Stimulated activated CD8-positive, alpha-beta memory T cell treated with anti-CD3 and anti-CD28 coated beads, Interleukin-4, amount 100 ng/mL, for 1 hour (primary cell): ENCODE data around the gene LRP11.
"Not testable (repeated sequence)": the region's sequence is repeated elsewhere in the genome, so short reads cannot be mapped to it uniquely, and the experiment has no call there.

ENCODE experiments used
- DNase-seq, 2 donors: peaks; one replicate each; pipeline ENCODE4 v3.0.0-alpha.2; 2020; ENCODE audit warnings: low read depth in 2 of 2, low spot score in 1 of 2

Gene LRP11

DNA sequence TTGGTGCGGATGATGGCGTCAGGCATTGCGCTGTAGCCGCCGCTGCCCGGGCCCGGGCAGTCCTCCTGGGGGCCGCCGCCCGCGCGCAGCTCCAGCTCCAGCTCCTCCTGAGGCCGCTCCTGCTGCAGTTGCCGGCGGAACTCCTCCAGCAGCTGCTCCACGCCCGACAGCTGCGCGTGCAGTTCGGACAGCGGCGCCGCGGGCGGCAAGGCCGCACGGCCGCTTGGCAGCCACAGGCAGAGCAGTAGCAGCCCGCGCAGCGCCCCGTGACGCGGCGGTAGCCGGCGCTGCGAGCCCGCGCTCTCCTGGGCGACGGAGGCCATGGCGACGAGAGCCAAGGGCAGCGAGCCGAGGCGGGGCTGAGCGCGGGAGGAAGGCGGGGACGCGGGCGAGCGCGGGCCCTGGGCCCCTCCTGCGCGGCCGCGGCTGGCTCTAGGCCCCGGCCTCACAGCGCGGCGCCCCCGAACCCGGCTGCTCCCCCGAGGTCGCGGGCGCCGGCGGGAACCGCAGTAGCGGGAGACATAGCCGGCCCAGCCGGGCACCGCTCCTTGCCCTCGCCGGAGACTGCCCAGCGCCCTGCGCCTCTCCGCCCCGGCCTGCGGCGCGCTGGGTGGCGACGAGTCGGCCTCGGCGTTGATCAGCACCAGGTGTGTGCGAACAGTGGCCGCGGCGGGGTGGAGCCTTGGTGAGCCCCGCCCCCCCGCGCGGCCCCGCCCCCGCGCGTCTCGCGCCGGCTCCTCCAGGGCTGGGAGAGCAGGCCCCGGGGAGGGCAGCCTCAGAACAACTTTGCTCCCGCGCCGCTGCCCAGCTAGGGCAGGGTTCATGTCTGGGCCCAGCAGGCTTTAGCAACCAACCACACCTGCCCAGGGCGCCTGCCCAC lies at the start of gene LRP11:
TSS of gene LRP11 (minus strand) at position 662 of the 880 bp plus-strand sequence. CDS start at position 323, 339 bp downstream.
- peak; percentile 26 to 56 for DNase-seq

DNA sequence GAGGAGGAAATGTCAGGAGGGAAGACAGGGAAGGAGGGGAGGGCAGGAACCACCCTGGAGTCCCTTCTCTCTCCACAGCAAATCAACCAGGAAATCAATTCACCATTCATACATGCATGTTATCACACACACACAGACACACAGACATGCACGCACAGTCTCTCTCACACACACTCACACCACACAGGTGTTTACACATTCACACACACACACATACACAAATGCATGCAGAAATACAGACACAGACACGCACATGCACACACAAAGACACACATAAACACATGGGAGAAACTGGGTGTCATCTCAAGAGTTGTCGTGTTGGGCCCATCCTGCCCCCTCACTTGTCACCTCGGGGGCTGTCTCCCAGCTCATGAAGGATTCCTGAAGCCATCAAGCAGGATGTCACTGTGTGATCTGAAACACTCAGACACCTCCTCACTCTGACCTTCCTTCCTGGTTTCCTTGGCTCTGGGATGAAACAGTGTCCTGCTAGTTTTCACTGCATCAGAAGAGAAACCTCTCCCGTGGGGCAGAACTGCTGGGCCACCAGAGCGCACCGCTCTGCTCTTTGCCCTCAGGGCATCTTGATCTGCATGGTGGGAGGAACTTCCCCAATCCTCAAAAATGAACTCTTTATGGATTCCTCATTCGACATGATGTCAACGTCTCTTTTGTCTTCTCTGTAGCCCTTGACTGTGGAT lies 49.5 kb upstream of the LRP11 start:
- DNase-seq = no peak

- no peak for DNase-seq
These were observed 48.9 kb upstream of the LRP11 start for GRCh38 chr6:149913085-149913484.

DNA sequence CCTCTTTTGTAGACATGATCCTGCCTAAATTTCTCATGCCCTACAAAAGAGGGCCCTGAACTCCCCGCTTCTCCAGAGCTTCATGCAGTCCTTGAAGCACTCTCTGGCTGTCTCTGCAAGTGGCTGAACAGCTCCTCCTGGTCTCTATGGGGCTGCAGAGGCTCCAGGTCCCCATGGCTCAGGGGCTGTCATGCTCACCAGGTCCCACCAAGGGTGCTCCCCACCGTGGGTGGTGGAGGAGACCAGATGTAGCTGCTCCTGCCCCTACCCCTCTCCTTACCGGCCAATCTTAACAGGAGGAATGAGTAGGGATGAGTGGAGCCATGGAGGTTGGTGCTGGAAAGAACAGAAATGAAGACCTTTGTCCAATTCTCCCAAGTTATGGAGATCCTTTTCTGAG lies 48.5 kb upstream of the LRP11 start:
- not testable (repeated sequence) for DNase-seq

- DNase-seq = no peak
These were observed 46.6 kb upstream of the LRP11 start for GRCh38 chr6:149910721-149911151.

DNA sequence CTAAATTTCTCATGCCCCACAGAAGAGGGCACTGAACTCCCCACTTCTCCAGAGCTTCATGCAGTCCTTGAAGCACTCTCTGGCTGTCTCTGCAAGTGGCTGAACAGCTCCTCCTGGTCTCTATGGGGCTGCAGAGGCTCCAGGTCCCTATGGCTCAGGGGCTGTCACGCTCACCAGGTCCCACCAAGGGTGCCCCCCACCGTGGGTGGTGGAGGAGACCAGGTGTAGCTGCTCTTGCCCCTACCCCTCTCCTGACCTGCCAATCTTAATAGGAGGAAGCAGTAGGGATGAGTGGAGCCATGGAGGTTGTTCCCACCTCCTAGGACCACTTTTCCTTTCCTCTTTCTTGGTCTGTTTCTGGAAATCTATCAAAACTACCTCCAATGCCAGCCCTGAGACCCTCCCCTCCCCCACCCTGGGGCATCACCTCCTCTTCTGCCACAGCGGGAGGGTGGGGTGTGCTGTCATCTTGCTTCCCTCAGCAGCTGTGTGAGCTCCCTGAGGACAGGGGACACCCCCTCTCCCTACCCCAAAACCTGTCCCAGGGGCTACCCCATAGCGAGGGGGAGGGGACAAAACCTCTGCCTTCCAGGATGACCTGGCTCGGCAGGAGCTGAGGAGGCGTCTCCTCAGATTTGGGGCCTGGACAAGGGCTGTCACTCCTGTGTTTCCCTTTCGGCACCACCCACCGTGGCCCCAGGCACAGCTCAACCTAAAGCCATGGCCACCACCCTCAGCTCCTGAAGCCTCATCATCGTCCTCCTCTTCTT lies 45.7 kb upstream of the LRP11 start:
- DNase-seq = no peak

DNA sequence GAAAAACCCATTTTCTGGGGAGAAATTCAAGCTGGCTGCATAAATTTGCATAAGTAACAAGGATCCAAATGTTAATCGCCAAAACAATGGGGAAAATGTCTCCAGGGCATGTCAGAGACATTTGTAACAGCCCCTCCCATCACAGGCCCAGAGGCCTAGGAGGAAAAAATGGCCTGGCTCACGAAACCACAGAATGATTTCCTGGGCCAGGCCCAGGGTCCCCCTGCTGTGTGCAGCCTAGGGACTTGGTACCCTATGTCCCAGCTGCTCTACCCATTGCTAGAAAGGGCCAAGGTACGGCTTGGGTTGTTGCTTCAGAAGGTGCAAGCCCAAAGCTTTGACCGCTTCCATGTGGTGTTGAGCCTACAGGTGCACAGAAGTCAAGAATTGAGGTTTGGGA lies 44.3 kb upstream of the LRP11 start:
- not testable (repeated sequence) for DNase-seq

DNA sequence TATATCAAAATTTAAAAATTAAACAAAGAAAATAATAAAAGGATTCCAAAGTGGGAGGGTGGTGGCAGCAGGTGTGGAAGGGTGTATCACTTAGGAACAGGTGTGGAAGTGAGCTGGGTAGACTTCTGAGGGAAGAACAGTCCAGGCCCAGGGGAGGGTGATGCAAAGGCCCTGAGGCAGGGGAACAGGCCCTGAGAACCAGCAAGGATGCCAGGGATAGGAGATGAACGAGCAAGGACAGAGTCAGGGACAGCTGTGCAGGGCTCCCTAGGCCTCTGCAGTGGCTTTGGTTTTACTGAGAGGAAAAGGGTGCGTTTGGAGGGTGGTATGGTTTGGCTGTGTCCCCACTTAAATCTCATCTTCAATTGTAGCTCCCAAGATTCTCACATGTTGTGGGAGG lies 43.2 kb upstream of the LRP11 start:
- no peak for DNase-seq

DNA sequence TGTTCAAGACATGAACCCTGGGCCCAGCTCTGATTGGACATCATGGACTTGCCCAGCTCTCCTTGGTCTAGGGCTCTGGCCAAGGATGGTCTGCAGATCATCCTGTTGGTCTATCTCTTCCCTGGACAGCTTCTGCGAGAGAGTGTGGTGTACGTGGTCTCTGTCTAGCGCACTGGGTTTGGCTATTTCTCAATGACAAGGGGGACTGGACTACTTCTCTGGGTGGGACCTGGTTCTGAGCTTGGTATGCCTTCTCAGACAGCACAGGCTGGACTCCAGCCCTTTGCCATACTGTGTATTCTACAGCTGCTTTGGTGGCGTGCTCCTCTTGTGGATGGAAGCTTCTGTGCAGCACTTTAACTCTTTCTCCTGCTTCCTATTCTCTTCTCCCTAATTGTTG lies 42.2 kb upstream of the LRP11 start:
- DNase-seq = no peak

DNA sequence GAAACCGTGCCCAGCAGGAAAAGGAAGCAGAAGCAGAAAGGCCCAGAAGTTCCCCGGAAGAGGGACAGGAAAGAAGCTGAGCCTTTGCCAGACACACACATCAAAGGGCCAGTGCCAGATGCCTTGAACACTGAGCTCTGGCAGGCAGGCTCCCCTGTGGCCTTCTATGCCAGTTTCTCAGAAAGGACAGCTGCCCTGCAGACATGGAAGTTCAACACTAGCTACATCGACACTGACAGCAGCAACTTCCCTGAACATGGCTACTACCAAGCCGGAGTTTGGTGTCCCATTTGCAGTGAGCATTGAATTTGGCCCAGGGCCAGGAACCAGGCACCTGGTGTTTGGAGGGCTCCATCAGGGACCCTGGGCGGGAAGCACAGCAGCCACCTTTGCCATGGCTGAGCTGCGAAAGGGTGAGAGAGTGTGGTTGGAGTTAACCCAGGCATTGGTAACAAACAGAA lies 41.8 kb upstream of the LRP11 start:
- DNase-seq = no peak

GRCh38 chr6:149905371-149905910 lies 41.3 kb upstream of the LRP11 start:
- no peak for DNase-seq

GRCh38 chr6:149904661-149905370 lies 40.7 kb upstream of the LRP11 start:
- DNase-seq = no peak

- DNase-seq = no peak
These were observed 39.9 kb upstream of the LRP11 start for GRCh38 chr6:149903938-149904611.

GRCh38 chr6:149901444-149902140 lies 37.4 kb upstream of the LRP11 start:
- DNase-seq = no peak

DNA sequence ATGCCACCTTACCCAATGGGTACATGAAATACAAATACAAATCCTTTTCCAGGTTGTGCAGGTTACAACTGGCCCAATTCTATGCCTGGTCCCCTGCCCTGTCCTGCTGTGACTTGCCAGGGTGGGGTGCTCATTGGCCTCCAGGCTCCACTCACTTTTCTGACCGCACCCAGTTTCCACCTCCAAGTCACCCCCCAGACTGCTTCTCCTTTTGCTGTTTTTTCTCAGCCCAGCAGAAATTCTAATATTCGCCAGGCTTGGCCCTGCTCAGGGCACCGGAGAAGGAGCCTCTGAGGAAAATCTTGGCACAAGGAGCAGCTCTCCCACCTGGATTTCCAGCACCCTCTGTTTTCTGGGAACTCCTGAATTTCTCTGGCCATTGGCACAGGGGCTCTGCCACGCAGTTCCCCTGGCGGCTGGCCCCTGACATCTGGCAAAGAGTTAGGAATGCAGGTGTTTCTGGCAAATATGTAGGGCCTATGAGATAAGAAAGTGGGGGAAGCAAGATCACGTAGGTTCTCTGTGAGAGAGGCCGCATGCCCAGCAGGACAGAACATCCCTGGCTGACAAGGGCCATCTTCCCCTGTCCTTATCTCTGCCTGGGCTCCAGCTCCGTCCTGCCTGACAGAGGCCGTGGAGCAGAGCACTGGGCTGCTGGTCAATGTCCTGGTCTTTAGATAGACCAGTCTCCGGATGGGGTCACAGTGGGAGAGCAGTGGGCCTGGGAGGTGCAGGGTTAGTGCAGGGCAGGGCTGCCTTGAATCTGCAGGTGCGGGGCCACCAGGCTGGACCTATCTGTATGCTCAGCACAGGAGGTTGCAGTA lies 36.7 kb upstream of the LRP11 start:
- DNase-seq = no peak

- DNase-seq = no peak
These were observed 35.9 kb upstream of the LRP11 start for GRCh38 chr6:149899926-149900619.

DNA sequence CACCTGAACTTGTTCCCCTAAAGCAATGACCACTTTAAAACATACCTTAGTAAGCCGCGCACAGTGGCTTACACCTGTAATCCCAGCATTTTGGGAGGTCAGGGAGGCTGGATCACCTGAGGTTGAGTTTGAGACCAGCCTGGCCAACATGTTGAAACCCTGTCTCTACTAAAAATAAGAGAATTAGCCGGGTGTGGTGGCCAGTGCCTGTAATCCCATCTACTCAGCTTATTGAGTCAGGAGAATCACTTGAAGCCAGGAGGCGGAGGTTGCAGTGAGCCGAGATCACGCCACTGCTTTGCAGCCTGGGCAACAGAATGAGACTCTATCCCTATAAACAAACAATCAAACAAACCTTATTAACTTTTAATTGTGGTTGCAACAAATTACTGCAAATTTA lies 35.3 kb upstream of the LRP11 start:
- no peak for DNase-seq

DNA sequence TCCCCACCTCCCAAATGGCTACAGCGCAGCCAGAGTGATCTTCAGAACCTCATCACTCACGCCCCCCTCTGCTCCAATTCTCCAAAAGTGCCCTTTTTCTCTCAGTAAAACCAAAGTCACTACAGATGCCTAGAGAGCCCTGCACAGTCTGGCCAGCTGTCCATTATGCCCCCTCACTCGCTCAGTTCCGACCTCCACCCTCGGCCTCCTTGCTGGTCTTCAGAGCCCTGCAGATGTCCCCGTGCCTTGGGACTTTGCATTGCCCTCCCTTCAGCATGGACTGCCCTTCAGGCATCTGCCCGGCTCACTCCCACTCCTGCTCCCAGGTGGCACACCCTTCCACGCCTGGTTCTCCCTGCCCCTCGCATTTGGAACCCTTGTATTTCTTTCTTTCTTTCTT lies 34.8 kb upstream of the LRP11 start:
- DNase-seq = no peak
